ENCODE data around the gene CUEDC1. TPM values are rescaled to one million over a fixed set of nuclear protein-coding genes. Genes with fewer than 3 reads are reported as not detected.

The CUEDC1 gene
- total RNA-seq, 4 donors from 2014 or later = 31.2 to 43.9 (median 34.3) TPM

DNA sequence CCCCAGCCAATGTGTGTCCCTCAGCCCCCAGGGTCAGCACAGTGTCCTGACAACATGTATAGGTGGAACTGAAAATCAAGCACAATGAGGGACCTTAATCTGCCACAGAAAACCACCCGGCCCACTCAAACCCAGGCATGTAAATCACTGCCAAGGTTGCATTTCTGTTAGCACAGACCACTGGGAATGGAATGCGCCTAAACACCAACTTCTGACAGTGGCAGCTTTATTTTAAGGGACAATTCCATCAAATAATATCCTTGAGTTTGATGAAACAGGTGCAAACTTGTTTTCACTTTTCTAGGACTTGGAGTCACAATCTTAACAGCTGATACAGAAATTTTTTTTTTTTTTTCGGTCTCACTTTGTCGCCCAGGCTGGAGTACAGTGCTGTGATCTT lies 68.1 kb downstream of the CUEDC1 start:
- DNase-seq = no peak
- peaks cover 45 to 50% of the 10 kb centered on the region in 2 donors for H3K4me1 ChIP-seq
- no peaks in the 10 kb centered on the region for H3K27me3 ChIP-seq
- in situ Hi-C loops (cut with MboI; ENCODE audit: low sequenced_read_pairs in 4 of 4) (no loop called here), intact Hi-C loops (cut with DNase I; ENCODE audit: low total_unique reads) (no loop called here)
- H3K27ac ChIP-seq = peak overlapping the region; percentile 37 to 100 (median 98)
- TF ChIP-seq, protein P1, sequence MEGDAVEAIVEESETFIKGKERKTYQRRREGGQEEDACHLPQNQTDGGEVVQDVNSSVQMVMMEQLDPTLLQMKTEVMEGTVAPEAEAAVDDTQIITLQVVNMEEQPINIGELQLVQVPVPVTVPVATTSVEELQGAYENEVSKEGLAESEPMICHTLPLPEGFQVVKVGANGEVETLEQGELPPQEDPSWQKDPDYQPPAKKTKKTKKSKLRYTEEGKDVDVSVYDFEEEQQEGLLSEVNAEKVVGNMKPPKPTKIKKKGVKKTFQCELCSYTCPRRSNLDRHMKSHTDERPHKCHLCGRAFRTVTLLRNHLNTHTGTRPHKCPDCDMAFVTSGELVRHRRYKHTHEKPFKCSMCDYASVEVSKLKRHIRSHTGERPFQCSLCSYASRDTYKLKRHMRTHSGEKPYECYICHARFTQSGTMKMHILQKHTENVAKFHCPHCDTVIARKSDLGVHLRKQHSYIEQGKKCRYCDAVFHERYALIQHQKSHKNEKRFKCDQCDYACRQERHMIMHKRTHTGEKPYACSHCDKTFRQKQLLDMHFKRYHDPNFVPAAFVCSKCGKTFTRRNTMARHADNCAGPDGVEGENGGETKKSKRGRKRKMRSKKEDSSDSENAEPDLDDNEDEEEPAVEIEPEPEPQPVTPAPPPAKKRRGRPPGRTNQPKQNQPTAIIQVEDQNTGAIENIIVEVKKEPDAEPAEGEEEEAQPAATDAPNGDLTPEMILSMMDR (IDR thresholded peaks at IDR 0.05 in 4 of 5, conservative IDR thresholded peaks at IDR 0.05 in 1 of 5) = no peak
- TF ChIP-seq POLR2A (IDR thresholded peaks at IDR 0.05) = no peak
- no peak for ATAC-seq
- H3K4me3 ChIP-seq = no peak overlapping the region
- no peaks in the 10 kb centered on the region for H3K9me3 ChIP-seq
- peaks cover 0 to 16% of the 10 kb centered on the region in 2 donors for H3K36me3 ChIP-seq

- ATAC-seq (no peak), DNase-seq (no peak)
- no peak overlapping the region for H3K4me3 ChIP-seq
- peaks cover 0 to 16% of the 10 kb centered on the region in 2 donors for H3K36me3 ChIP-seq
- no peaks in the 10 kb centered on the region for H3K9me3 ChIP-seq
- peaks cover 45 to 50% of the 10 kb centered on the region in 2 donors for H3K4me1 ChIP-seq
- in situ Hi-C loops (cut with MboI; ENCODE audit: low sequenced_read_pairs in 4 of 4) = no loop called here
- intact Hi-C loops (cut with DNase I; ENCODE audit: low total_unique reads) = no loop called here
- H3K27me3 ChIP-seq = no peaks in the 10 kb centered on the region
- peak overlapping the region in 1 of 4 donors; percentile 22 for H3K27ac ChIP-seq
- TF ChIP-seq, protein P1 (IDR thresholded peaks at IDR 0.05 in 4 of 5, conservative IDR thresholded peaks at IDR 0.05 in 1 of 5) = no peak
- TF ChIP-seq POLR2A (IDR thresholded peaks at IDR 0.05) = no peak
Measured at GRCh38 chr17:57886020-57886419, 69.2 kb downstream of the CUEDC1 start.

DNA sequence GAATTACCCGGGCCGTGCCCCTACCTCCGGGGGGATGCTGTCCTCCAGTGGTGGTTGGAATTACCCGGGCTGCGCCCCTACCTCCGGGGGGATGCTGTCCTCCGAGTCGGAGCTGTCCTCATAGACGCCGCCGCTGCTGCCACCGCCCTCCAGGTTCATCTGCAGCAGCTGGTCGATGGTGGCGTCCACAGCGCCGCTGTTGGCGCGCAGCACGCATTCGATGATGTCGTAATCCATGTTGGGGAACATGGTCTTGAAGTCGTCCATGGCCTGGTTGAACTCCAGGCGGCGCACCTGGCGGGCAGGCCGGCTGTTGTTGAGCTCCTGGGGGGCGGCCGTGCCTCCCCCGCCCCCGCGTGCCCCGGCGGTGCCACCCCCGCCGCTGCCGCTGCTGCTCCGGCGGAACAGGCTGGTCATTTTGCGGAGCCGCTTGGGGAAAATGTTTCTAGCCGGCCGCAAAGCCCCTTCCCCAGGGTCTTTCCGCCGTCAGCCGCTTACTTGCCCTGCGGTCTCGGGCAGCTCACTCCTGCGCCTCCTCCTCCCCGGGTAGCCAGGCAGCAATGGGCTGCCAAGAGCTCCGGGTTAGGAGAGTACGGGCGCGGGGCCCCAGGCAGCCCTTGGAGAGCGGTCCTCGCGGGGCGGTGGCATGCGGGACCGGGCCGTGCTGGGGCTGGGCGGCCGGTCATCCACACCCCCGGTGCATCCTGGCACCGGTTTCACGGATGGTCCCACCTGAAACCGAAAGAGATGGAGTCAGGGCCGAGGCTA lies 69.9 kb downstream of the CUEDC1 start:
- TF ChIP-seq POLR2A (IDR thresholded peaks at IDR 0.05) = no peak
- in situ Hi-C loops (cut with MboI; ENCODE audit: low sequenced_read_pairs in 4 of 4) = no loop called here
- no peaks in the 10 kb centered on the region for H3K9me3 ChIP-seq
- H3K36me3 ChIP-seq = peaks cover 0 to 16% of the 10 kb centered on the region in 2 donors
- H3K4me1 ChIP-seq = peaks cover 43 to 50% of the 10 kb centered on the region in 2 donors
- no peak overlapping the region for H3K4me3 ChIP-seq
- H3K27ac ChIP-seq = no peak overlapping the region
- intact Hi-C loops (cut with DNase I; ENCODE audit: low total_unique reads) = no loop called here
- H3K27me3 ChIP-seq = no peaks in the 10 kb centered on the region
- DNase-seq = no peak
- ATAC-seq = no peak

DNA sequence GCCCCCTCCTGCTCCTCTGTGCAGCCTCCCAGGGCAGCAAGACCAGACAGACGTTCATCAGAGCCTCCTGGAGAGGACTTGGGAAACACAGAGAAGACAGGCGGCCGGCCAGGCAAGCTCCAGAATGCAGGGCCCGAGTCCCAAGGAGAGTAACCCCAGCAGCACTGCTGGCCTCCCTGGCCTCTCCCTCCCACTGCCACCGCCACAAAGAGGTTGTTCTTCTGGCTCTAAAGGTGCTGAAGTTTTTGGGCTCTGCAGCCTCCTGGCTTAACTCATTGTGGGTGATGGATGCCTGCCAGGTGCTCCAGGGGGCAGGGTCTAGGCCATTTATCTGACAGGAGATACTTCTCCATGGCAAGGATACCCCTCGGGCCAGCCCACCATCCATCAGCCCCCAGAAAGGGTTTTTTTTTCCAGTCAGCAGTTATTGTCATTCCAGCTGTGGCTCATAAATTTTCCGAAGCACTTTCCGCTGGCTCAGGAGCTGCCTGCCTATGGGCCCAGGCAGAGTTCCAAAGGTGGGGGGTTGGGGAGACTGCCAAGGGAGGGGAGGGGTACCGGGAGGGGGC lies 73.3 kb downstream of the CUEDC1 start:
- Histone ChIP-seq H3K36me3 (peaks cover 0 to 16% of the 10 kb centered on the region in 2 donors), H3K4me3 (no peak overlapping the region), H3K27me3 (no peaks in the 10 kb centered on the region), H3K27ac (peak overlapping the region; percentile 79 to 89 (median 83)), H3K4me1 (peaks cover 43 to 54% of the 10 kb centered on the region in 2 donors), H3K9me3 (no peaks in the 10 kb centered on the region)
- ATAC-seq = peak in 1 of 2 donors; percentile 51
- DNase-seq = peak in 1 of 2 donors; percentile 69
- in situ Hi-C loops (cut with MboI; ENCODE audit: low sequenced_read_pairs in 4 of 4) = no loop called here
- intact Hi-C loops (cut with DNase I; ENCODE audit: low total_unique reads) = no loop called here
- TF ChIP-seq, protein P1 (IDR thresholded peaks at IDR 0.05 in 4 of 5, conservative IDR thresholded peaks at IDR 0.05 in 1 of 5) = no peak
- no peak for TF ChIP-seq POLR2A (IDR thresholded peaks at IDR 0.05)

DNA sequence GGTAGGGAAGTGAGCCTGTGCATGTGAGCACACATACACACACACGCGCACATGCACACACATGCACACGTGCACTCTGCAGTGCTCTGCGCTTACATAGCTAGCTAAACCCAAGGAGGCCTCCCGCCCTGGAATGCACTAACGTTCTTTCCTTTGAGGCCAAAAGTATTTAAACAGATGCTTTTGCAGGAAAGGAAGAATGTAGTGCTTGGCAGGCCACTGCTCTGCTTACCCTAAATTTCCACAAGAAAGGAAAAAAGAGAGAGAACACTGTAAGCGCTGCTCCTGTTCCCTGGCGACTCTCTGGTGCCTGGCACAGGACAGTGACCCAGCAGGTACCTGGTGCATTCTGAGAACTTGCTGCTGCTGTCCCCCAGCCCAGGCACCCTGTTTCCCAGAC lies 74.1 kb downstream of the CUEDC1 start:
- ATAC-seq = no peak
- H3K27me3 ChIP-seq = no peaks in the 10 kb centered on the region
- in situ Hi-C loops (cut with MboI; ENCODE audit: low sequenced_read_pairs in 4 of 4) (no loop called here), intact Hi-C loops (cut with DNase I; ENCODE audit: low total_unique reads) (no loop called here)
- TF ChIP-seq, protein P1 (IDR thresholded peaks at IDR 0.05 in 4 of 5, conservative IDR thresholded peaks at IDR 0.05 in 1 of 5) = no peak
- no peak for TF ChIP-seq POLR2A (IDR thresholded peaks at IDR 0.05)
- H3K4me3 ChIP-seq = no peak overlapping the region
- peaks cover 0 to 16% of the 10 kb centered on the region in 2 donors for H3K36me3 ChIP-seq
- H3K4me1 ChIP-seq = peaks cover 48 to 61% of the 10 kb centered on the region in 2 donors
- H3K9me3 ChIP-seq = no peaks in the 10 kb centered on the region
- no peak for DNase-seq
- H3K27ac ChIP-seq = peak overlapping the region; percentile 79 to 89 (median 83)
